Left lung (tissue), 10 donors: Measurements from ENCODE around the gene DCC. TPM values are rescaled to one million over a fixed set of nuclear protein-coding genes. Genes with fewer than 3 reads are reported as not detected.

ENCODE experiments used
- ATAC-seq: fragments of 200-7000 bp; cut with Tn5 transposase; one replicate; pipeline ENCODE4 v1.9.1; 2020; ENCODE audit warnings: moderate library complexity
- DNase-seq, 4 donors: peaks; one replicate each; pipeline ENCODE4 v3.0.0-alpha.2; 2013 to 2020
- H3K27ac ChIP-seq, 2 donors: fragments of 200-600 bp; sonication (generic) in 1 of 2; one replicate each; pipeline versions ENCODE4 v1.5.0 to v1.8.0; 2020 to 2021
- H3K27me3 ChIP-seq, 2 donors: fragments of 200-600 bp; sonication (generic) in 1 of 2; one replicate each; pipeline versions ENCODE4 v1.5.0 to v1.8.0; 2020 to 2021
- H3K36me3 ChIP-seq, 2 donors: fragments of 200-600 bp; sonication (generic) in 1 of 2; one replicate each; pipeline versions ENCODE4 v1.5.0 to v1.8.0; 2020 to 2021
- H3K4me1 ChIP-seq, 2 donors: fragments of 200-600 bp; one replicate each; pipeline ENCODE4 v1.8.0; 2021
- H3K4me3 ChIP-seq, 2 donors: fragments of 200-600 bp; sonication (generic) in 1 of 2; one replicate each; pipeline versions ENCODE4 v1.5.0 to v1.8.0; 2020 to 2021; ENCODE audit warnings: mild to moderate bottlenecking in 1 of 2
- H3K9me3 ChIP-seq, 2 donors: fragments of 200-600 bp; sonication (generic) in 1 of 2; one replicate each; pipeline versions ENCODE4 v1.5.0 to v1.8.0; 2020 to 2021
- CTCF ChIP-seq, 2 donors: fragments of 200-600 bp; sonication (generic) in 1 of 2; IDR thresholded peaks; one replicate each; pipeline versions ENCODE4 v1.5.0 to v1.8.0; 2021; ENCODE audit warnings: antibody characterized with exemption in 2 of 2
- intact Hi-C, 2 donors: fragments of 100-400 bp; cut with DNase I; formaldehyde crosslinking; loops; one replicate each; pipeline versions ENCODE4 v1.11.2 to v1.14.2; 2022
- polyA plus RNA-seq, 6 donors: library from polyadenylated mRNA; unstranded; fragments of 120-200 nt; gene quantifications; one replicate each; pipeline ENCODE4 v1.2.1, GENCODE V29; 2013; ENCODE audit not compliant: insufficient read length in 6 of 6
- total RNA-seq, 2 donors: library from RNA; stranded (reverse); fragmentation: NEBNext Ultra II Directional; extraction: Animal tissue kit (Norgen Biotek cat#: 25700); gene quantifications; one replicate each; pipeline ENCODE4 v1.2.1, GENCODE V29; 2021
- donor health status: DM: no; HTN: yes; CAD: no.
- donor health status: DM: no; HTN: no; CAD: no.

The DCC gene
- total and polyA plus RNA-seq, 8 donors = 0.61 to 3.5 (median 2.1) TPM

GRCh38 chr18:53101536-53102105, 761.6 kb downstream of the DCC start:
- intact Hi-C loops = no loop called here
- DNase-seq = no peak
- ATAC-seq = no peak
- Histone ChIP-seq H3K27me3 (no peaks in the 10 kb centered on the region), H3K36me3 (no peaks in the 10 kb centered on the region), H3K4me3 (no peak overlapping the region), H3K4me1 (no peaks in the 10 kb centered on the region), H3K9me3 (peaks cover 0 to 15% of the 10 kb centered on the region in 2 donors), H3K27ac (no peak overlapping the region)
- no peak for TF ChIP-seq CTCF (IDR thresholded peaks at IDR 0.05)

- no peak for DNase-seq
- Histone ChIP-seq H3K36me3 (no peaks in the 10 kb centered on the region), H3K27me3 (no peaks in the 10 kb centered on the region), H3K4me1 (no peaks in the 10 kb centered on the region), H3K27ac (no peak overlapping the region), H3K9me3 (peaks cover 0 to 9% of the 10 kb centered on the region in 2 donors), H3K4me3 (no peak overlapping the region)
- no peak for TF ChIP-seq CTCF (IDR thresholded peaks at IDR 0.05)
- intact Hi-C loops = no loop called here
- ATAC-seq = no peak
Measured at GRCh38 chr18:53114441-53114840, 774.4 kb downstream of the DCC start.

- no peak for DNase-seq
- Histone ChIP-seq H3K9me3 (no peaks in the 10 kb centered on the region), H3K27ac (no peak overlapping the region), H3K36me3 (no peaks in the 10 kb centered on the region), H3K4me3 (no peak overlapping the region), H3K27me3 (no peaks in the 10 kb centered on the region), H3K4me1 (no peaks in the 10 kb centered on the region)
- ATAC-seq = no peak
- no peak for TF ChIP-seq CTCF (IDR thresholded peaks at IDR 0.05)
- intact Hi-C loops = no loop called here
Measured at GRCh38 chr18:53115876-53116585, 776.0 kb downstream of the DCC start.

GRCh38 chr18:53117851-53118250, 777.9 kb downstream of the DCC start:
- ATAC-seq (no peak), DNase-seq (no peak)
- Histone ChIP-seq H3K27ac (no peak overlapping the region), H3K4me1 (no peaks in the 10 kb centered on the region), H3K9me3 (no peaks in the 10 kb centered on the region), H3K27me3 (no peaks in the 10 kb centered on the region), H3K36me3 (no peaks in the 10 kb centered on the region), H3K4me3 (no peak overlapping the region)
- intact Hi-C loops = no loop called here
- TF ChIP-seq CTCF (IDR thresholded peaks at IDR 0.05) = no peak

- H3K4me3 ChIP-seq = no peak overlapping the region
- DNase-seq = no peak
- H3K9me3 ChIP-seq = no peaks in the 10 kb centered on the region
- H3K27me3 ChIP-seq = no peaks in the 10 kb centered on the region
- H3K4me1 ChIP-seq = no peaks in the 10 kb centered on the region
- ATAC-seq = no peak
- H3K27ac ChIP-seq = no peak overlapping the region
- H3K36me3 ChIP-seq = no peaks in the 10 kb centered on the region
- no peak for TF ChIP-seq CTCF (IDR thresholded peaks at IDR 0.05)
- intact Hi-C loops = no loop called here
Measured at GRCh38 chr18:53126210-53126609, 786.2 kb downstream of the DCC start.
